H1 (cell line): ENCODE data around the gene IL18BP. TPM values are rescaled to one million over a fixed set of nuclear protein-coding genes. Genes with fewer than 3 reads are reported as not detected.

Source experiments
- JUND ChIP-seq: IDR thresholded peaks from 2 replicates; pipeline ENCODE4 v1.6.1; 2011; ENCODE audit warnings: mild to moderate bottlenecking, improper control_type of control experiment, low read length
- POLR2A ChIP-seq, 2 experiments: IDR thresholded peaks; 1 replicate in 1 of 2; 2 replicates in 1 of 2; pipeline ENCODE4 v1.6.1; 2011; ENCODE audit warnings: low read depth in 2 of 2, low read length in 2 of 2, mild to moderate bottlenecking in 2 of 2; ENCODE audit errors: control extremely low read depth in 1 of 2
- RAD21 ChIP-seq, 2 experiments: IDR thresholded peaks in 1 of 2; conservative IDR thresholded peaks in 1 of 2; 2 replicates each; pipeline ENCODE4 v1.6.1; 2011; ENCODE audit warnings: low read depth in 2 of 2, low read length in 2 of 2, improper control_type of control experiment in 1 of 2, inconsistent platforms in 1 of 2, mild to moderate bottlenecking in 1 of 2, moderate library complexity in 1 of 2
- SP2 ChIP-seq: IDR thresholded peaks from 2 replicates; pipeline ENCODE4 v1.6.1; 2012; ENCODE audit warnings: mild to moderate bottlenecking, low read length, inconsistent platforms
- TAF1 ChIP-seq: IDR thresholded peaks from 2 replicates; pipeline ENCODE4 v1.6.1; 2011; ENCODE audit warnings: mild to moderate bottlenecking, low read depth, low read length
- polyA plus RNA-seq, 7 experiments: library from polyadenylated mRNA; depleted of rRNA in 3 of 7; stranded (reverse) in 5 of 7; unstranded in 2 of 7; fragments of >200 nt in 5 of 7; fragments of 200-250 nt in 2 of 7; gene quantifications; 1 replicate in 5 of 7; 2 replicates in 1 of 7; 4 replicates in 1 of 7; pipeline versions ENCODE4 v1.2.1 to v1.2.3, GENCODE V29; 2011 to 2013; ENCODE audit warnings: missing spikeins in 2 of 7, mixed read lengths in 2 of 7
- total RNA-seq: library from RNA; stranded (reverse); fragmentation: NEBNext Ultra II Directional; extraction: Animal tissue kit (Norgen Biotek cat#: 25700); gene quantifications from 2 replicates; pipeline ENCODE4 v1.2.1, GENCODE V29; 2021

The IL18BP gene
- total and polyA plus RNA-seq, 2 of the 8 experiments (the other 6 are each of a cell fraction or from before 2014, with no cell fraction given): 9.8 to 17.0 TPM

DNA sequence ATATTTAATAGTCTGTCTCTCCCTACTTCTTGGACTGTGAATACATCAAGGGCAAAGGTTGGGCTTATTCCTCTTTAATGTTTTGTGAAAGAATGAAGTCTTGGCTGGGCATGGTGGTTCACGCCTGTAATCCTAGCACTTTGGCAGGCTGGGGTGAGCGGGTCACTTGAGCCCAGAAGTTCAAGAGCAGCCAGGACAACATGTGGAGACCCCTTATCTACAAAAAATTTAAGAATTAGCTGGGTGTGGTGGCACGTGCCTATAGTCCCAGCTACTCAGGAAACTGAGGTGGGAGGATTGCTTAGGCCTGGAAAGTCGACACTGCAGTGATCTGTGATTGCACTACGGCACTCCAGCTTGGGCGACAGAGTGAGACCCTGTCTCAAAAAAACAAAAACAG lies 49.7 kb upstream of the IL18BP start (continued):
- TF ChIP-seq TAF1 (no peak), POLR2A (IDR thresholded peaks at IDR 0.05; ENCODE audit: control extremely low read depth in 1 of 2, low read depth in 2 of 2, low read length in 2 of 2) (no peak), SP2 (no peak), JUND (no peak), RAD21 (IDR thresholded peaks at IDR 0.05 in 1 of 2, conservative IDR thresholded peaks at IDR 0.05 in 1 of 2; ENCODE audit: low read depth in 2 of 2, low read length in 2 of 2) (no peak)
